Fibroblast of mammary gland (primary cell): ENCODE results near the gene SPRED3.
"Not testable (repeated sequence)": the region's sequence is repeated elsewhere in the genome, so short reads cannot be mapped to it uniquely, and the experiment has no call there.

ENCODE experiments used
- DNase-seq: peaks from one replicate; pipeline ENCODE4 v3.0.0-alpha.2; 2010; ENCODE audit warnings: low read depth
- H3K4me3 ChIP-seq: 2 replicates; pipeline ENCODE4 v1.5.1; 2011; ENCODE audit warnings: low read depth, mild to moderate bottlenecking, low read length, moderate library complexity; ENCODE audit not compliant: control insufficient read depth
- CTCF ChIP-seq: conservative IDR thresholded peaks from 2 replicates; pipeline ENCODE4 v1.5.1; 2011; ENCODE audit warnings: low read depth, low read length, inconsistent platforms; ENCODE audit not compliant: control insufficient read depth, insufficient read depth

SPRED3 gene

GRCh38 chr19:38362076-38362945, 26.2 kb upstream of the SPRED3 start:
- DNase-seq, result peak; percentile 37
- no peak for TF ChIP-seq CTCF
- H3K4me3 ChIP-seq, result peak overlapping the region; percentile 53

GRCh38 chr19:38362946-38363688, 25.4 kb upstream of the SPRED3 start:
- not testable (repeated sequence) for DNase-seq, H3K4me3 ChIP-seq

GRCh38 chr19:38367041-38367440, 21.5 kb upstream of the SPRED3 start:
- H3K4me3 ChIP-seq, result no peak overlapping the region
- no peak for TF ChIP-seq CTCF
- no peak for DNase-seq

GRCh38 chr19:38369584-38369983, 18.9 kb upstream of the SPRED3 start:
- H3K4me3 ChIP-seq, result no peak overlapping the region
- TF ChIP-seq CTCF, result no peak

GRCh38 chr19:38370299-38370698, 18.2 kb upstream of the SPRED3 start:
- no peak for TF ChIP-seq CTCF
- no peak overlapping the region for H3K4me3 ChIP-seq
- DNase-seq, result no peak

More at GRCh38 chr19:38369584-38369983, 18.9 kb upstream of the SPRED3 start:
- no peak for DNase-seq

GRCh38 chr19:38371081-38371480, 17.4 kb upstream of the SPRED3 start:
- DNase-seq, result peak; percentile 26
- no peak overlapping the region for H3K4me3 ChIP-seq
- no peak for TF ChIP-seq CTCF

- peak overlapping the region; percentile 75 for H3K4me3 ChIP-seq
- peak; percentile 0 for TF ChIP-seq CTCF
- no peak for DNase-seq
Observed at GRCh38 chr19:38373907-38374331, 14.6 kb upstream of the SPRED3 start.
